Articular chondrocyte of knee joint (primary cell): ENCODE measurements around the gene CENPL. TPM values are rescaled to one million over a fixed set of nuclear protein-coding genes. Genes with fewer than 3 reads are reported as not detected.

Experiments
- small RNA-seq: library from RNA; depleted of rRNA; stranded (forward); fragments of <200 nt; gene quantifications from one replicate; pipeline ENCODE3, GENCODE V24; 2012
- total RNA-seq: library from RNA; depleted of rRNA; stranded (reverse); fragments of >200 nt; gene quantifications from 2 replicates; pipeline ENCODE4 v1.2.3, GENCODE V29; 2012

CENPL gene
- total RNA-seq, result 16.1 and 22.4 TPM in 2 replicates

GRCh38 chr1:173824315-173825081 is at the start of gene CENPL, which contains the start of gene DARS2:
CENPL (minus strand) TSS chr1:173824883; CDS start chr1:173811299, 13,584 bp downstream.
DARS2 (plus strand) TSS chr1:173824673; CDS start chr1:173825230, 557 bp downstream.

GRCh38 chr1:173868266-173869020 is 43.8 kb upstream of the CENPL start, which contains the start of gene ZBTB37:
ZBTB37 (plus strand) TSS chr1:173868380; CDS start chr1:173870226, 1,846 bp downstream.

GRCh38 chr1:173867753-173868265 is 43.1 kb upstream of the CENPL start, which contains the start of gene GAS5:
GAS5 (minus strand) TSS chr1:173867989.

Small RNA genes within 50 kb of the gene (small RNA-seq; reads per million reads assigned to genes)
- gene RF00019, result not detected

Other genes starting within 250 kb of the CENPL start
- under 0.01 TPM in 1 of 2 replicates, not detected in the other for gene SLC9C2, start 221.8 kb downstream of the CENPL start, total RNA-seq
- not detected in 2 replicates for gene TEX50, start 189.5 kb downstream of the CENPL start, total RNA-seq
- gene ANKRD45, start 155.0 kb downstream of the CENPL start, total RNA-seq, result 0.65 and 1.8 TPM in 2 replicates
- 32.1 and 34.8 TPM in 2 replicates for gene KLHL20, start 109.9 kb downstream of the CENPL start, total RNA-seq
- 15.2 and 17.5 TPM in 2 replicates for gene DARS2, start 210 bp downstream of the CENPL start, total RNA-seq
- gene GAS5, start 43.1 kb upstream of the CENPL start, total RNA-seq, result 385 and 436 TPM in 2 replicates
- gene ZBTB37, start 43.5 kb upstream of the CENPL start, total RNA-seq, result 11.0 and 12.5 TPM in 2 replicates
- gene SERPINC1, start 92.4 kb upstream of the CENPL start, total RNA-seq, result 0.11 TPM in 1 of 2 replicates, not detected in the other
- 36.6 and 47.5 TPM in 2 replicates for gene RC3H1, start 197.5 kb upstream of the CENPL start, total RNA-seq